ENCODE measurements around the gene KLHL26. TPM values are rescaled to one million over a fixed set of nuclear protein-coding genes. Genes with fewer than 3 reads are reported as not detected.
"Not testable (repeated sequence)": the region's sequence is repeated elsewhere in the genome, so short reads cannot be mapped to it uniquely, and the experiment has no call there.

Gene KLHL26
- total and polyA plus RNA-seq, 2 experiments from 2014 or later: 8.2 to 8.6 TPM

GRCh38 chr19:18594824-18595373, 41.9 kb upstream of the KLHL26 start:
- peaks cover 4% of the 10 kb centered on the region for H3K27me3 ChIP-seq
- H3K36me3 ChIP-seq: no peaks in the 10 kb centered on the region
- H3K4me3 ChIP-seq: peak overlapping the region; percentile 28
- no peak for DNase-seq (ENCODE audit: low read depth in 1 of 2, low spot score in 1 of 2)
- TF ChIP-seq, protein P1, sequence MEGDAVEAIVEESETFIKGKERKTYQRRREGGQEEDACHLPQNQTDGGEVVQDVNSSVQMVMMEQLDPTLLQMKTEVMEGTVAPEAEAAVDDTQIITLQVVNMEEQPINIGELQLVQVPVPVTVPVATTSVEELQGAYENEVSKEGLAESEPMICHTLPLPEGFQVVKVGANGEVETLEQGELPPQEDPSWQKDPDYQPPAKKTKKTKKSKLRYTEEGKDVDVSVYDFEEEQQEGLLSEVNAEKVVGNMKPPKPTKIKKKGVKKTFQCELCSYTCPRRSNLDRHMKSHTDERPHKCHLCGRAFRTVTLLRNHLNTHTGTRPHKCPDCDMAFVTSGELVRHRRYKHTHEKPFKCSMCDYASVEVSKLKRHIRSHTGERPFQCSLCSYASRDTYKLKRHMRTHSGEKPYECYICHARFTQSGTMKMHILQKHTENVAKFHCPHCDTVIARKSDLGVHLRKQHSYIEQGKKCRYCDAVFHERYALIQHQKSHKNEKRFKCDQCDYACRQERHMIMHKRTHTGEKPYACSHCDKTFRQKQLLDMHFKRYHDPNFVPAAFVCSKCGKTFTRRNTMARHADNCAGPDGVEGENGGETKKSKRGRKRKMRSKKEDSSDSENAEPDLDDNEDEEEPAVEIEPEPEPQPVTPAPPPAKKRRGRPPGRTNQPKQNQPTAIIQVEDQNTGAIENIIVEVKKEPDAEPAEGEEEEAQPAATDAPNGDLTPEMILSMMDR (IDR thresholded peaks at IDR 0.05; ENCODE audit: low read depth, low read length): no peak
- no peaks in the 10 kb centered on the region for H3K9me3 ChIP-seq (ENCODE audit: low read depth)
- no peaks in the 10 kb centered on the region for H3K4me1 ChIP-seq (ENCODE audit: low read depth)
- H3K27ac ChIP-seq: no peak overlapping the region

DNA sequence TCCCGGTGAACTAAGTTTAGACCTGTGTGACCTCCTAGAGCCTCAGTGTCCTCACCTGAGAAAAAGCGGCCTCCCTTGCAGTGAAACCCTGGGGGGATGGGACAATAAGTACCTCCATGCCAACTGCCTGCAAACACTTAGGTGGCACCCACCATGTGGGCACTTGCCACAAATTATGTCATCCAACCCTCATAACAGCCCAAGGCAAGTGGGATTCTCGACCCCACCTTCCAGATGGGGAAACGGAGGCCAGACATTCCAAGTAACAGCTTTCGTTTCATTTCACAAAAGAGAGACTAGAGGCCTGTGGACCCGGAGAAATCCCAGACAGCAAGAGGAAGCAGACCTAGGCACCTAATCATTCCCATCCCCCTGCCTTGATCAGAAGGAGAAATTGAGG, 41.4 kb upstream of the KLHL26 start:
- no peak overlapping the region for H3K27ac ChIP-seq
- no peaks in the 10 kb centered on the region for H3K9me3 ChIP-seq (ENCODE audit: low read depth)
- TF ChIP-seq, protein P1 (IDR thresholded peaks at IDR 0.05; ENCODE audit: low read depth, low read length): no peak
- DNase-seq (ENCODE audit: low read depth in 1 of 2, low spot score in 1 of 2): no peak
- no peaks in the 10 kb centered on the region for H3K36me3 ChIP-seq
- no peaks in the 10 kb centered on the region for H3K4me1 ChIP-seq (ENCODE audit: low read depth)
- H3K27me3 ChIP-seq: peaks cover 4% of the 10 kb centered on the region
- no peak overlapping the region for H3K4me3 ChIP-seq

DNA sequence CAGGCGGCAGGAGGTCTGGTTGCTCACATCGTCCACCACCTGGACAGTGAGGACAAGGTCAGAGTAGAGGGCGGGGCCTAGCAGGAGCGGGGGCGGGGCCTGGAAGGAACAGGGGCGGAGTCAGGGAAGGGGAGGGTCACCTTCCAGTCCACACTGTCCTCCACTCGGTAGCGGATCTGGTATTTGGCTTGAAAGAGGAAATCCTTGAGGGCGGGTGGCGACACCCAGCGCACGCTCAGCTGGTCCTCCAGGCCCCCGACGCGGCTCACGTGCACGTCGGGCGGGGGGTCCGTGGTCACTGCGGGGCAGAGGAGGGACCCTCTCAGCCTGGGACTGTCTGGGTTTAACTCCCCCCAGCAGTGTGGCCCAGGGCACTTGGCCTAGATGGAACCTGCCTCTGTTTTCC, 40.1 kb upstream of the KLHL26 start:
- H3K4me3 ChIP-seq: no peak overlapping the region
- peak; percentile 53 to 63 for DNase-seq (ENCODE audit: low read depth in 1 of 2, low spot score in 1 of 2)

DNA sequence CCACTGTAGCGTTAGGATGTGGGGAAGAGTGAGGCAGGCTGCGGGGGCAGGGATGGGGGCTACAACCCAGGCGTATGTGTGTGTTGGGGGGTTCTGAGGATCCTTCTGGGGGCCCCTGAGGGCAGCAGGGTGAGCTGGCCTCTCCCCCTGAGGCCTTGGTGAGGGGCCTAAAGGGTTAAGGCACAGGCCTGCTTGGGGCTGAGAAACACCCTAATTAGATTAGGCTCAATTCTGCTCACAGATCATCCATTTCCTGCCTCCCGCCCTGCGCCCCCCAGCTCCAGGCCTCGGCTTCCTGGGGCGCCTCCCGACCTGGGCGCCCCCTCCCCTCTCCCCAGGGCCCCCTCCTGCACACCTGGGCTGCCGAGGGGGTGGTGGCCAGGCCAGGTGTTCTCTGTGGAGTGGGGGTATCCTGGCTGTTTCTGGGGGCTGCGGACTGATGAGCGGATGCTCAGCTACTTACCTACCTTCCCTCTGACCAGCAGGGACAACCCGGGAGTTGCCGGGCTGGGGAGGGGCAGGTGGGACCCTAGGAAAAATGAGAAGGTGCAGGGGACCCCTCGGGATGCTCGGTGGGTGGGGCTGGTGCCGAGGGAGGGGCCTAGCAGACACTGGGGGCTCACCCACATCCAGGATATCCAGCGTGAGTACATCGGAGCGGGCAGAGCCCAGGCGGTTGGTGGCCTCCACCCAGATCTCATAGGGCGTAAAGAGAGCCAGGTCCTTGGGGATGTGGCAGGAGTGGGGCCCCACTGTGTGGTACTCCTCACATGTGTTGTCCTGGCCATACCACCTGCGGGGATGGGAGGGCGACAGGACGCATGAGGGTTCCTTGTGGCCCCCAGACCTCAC, 38.8 kb upstream of the KLHL26 start:
- Histone ChIP-seq H3K27me3 (peaks cover 23% of the 10 kb centered on the region), H3K36me3 (no peaks in the 10 kb centered on the region), H3K27ac (no peak overlapping the region), H3K4me1 (ENCODE audit: low read depth) (no peaks in the 10 kb centered on the region), H3K4me3 (no peak overlapping the region), H3K9me3 (ENCODE audit: low read depth) (no peaks in the 10 kb centered on the region)
- DNase-seq (ENCODE audit: low read depth in 1 of 2, low spot score in 1 of 2): no peak
- TF ChIP-seq, protein P1 (IDR thresholded peaks at IDR 0.05; ENCODE audit: low read depth, low read length): no peak

More for the DNA sequence above, 40.1 kb upstream of the KLHL26 start:
- TF ChIP-seq, protein P1 (IDR thresholded peaks at IDR 0.05; ENCODE audit: low read depth, low read length): no peak
- H3K27ac ChIP-seq: no peak overlapping the region
- H3K27me3 ChIP-seq: peaks cover 10% of the 10 kb centered on the region
- no peaks in the 10 kb centered on the region for H3K36me3 ChIP-seq
- H3K4me1 ChIP-seq (ENCODE audit: low read depth): no peaks in the 10 kb centered on the region
- no peaks in the 10 kb centered on the region for H3K9me3 ChIP-seq (ENCODE audit: low read depth)

DNA sequence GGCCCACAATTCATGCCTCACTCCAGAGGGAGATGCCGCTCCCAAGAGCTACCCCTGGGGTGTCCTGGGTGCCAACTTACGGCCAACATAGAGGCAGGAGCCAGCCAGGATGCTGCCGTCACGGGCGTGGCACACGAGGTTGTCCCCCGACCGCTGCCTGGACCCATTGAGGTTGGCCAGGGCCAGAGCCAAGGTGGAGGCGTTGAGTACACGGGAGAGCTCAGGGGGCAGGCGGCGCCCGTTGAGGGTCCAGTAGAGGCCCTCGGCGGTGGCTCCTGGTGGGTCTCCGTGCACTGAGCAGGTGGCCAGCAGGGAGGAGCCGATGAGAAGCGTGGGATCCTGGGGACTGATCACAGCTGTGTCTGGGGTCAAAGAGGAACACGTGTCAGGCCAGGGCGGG, 37.3 kb upstream of the KLHL26 start:
- no peaks in the 10 kb centered on the region for H3K36me3 ChIP-seq
- H3K4me1 ChIP-seq (ENCODE audit: low read depth): no peaks in the 10 kb centered on the region
- peaks cover 33% of the 10 kb centered on the region for H3K27me3 ChIP-seq
- no peak for DNase-seq (ENCODE audit: low read depth in 1 of 2, low spot score in 1 of 2)
- H3K27ac ChIP-seq: no peak overlapping the region
- TF ChIP-seq, protein P1 (IDR thresholded peaks at IDR 0.05; ENCODE audit: low read depth, low read length): no peak
- no peaks in the 10 kb centered on the region for H3K9me3 ChIP-seq (ENCODE audit: low read depth)
- H3K4me3 ChIP-seq: no peak overlapping the region

DNA sequence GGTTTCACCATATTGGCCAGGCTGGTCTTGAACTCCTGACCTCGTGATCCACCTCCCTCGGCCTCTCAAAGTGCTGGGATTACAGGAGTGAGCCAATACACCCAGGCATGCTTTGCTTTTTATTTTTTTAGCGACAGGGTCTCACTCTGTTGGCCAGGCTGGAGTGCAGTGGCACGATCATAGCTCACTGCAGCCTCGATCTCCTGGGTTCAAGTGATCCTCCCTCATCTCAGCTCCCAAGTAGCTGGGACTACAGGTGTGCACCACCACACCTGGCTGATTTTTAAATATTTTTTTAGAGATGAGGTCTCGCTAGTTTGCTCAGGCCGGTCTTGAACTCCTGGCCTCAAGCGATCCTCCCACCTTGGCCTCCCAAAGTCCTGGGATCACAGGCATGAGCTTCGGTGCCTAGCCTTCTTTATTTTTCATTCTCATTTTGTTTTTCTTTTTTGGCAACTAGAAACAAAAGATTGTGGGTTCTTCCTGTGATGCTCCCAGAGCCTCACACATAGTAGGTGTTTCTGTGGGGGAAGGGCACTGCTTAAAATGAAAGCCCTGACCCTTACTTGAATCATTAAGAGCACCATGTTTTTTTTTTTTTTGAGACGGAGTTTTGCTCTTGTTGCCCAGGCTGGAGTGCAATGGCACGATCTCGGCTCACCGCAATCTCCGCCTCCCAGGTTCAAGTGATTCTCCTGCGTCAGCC, 36.0 kb upstream of the KLHL26 start:
- H3K36me3 ChIP-seq; H3K4me3 ChIP-seq; DNase-seq (ENCODE audit: low read depth in 1 of 2, low spot score in 1 of 2); H3K9me3 ChIP-seq (ENCODE audit: low read depth); H3K4me1 ChIP-seq (ENCODE audit: low read depth); H3K27ac ChIP-seq: not testable (repeated sequence)
- peaks cover 47% of the 10 kb centered on the region for H3K27me3 ChIP-seq

All from cardiac muscle cell (in vitro differentiated cells and primary cell).